SK-N-SH treated with all-trans-retinoic acid at 6 μM for 48 hours (cell line): ENCODE measurements around the gene NANP.

Experiments used
- ATAC-seq: fragments of 200-7000 bp; cut with Tn5 transposase; 3 replicates; pipeline ENCODE4 v1.9.1; 2020; ENCODE audit warnings: mild to moderate bottlenecking, moderate library complexity
- BACH2 ChIP-seq: fragments of 250-450 bp; sonication (Bioruptor Pico); IDR thresholded peaks from 2 replicates; pipeline ENCODE4 v1.9.0; 2021; ENCODE audit warnings: mild to moderate bottlenecking, borderline replicate concordance
- CSDC2 ChIP-seq: fragments of 250-450 bp; sonication (Bioruptor Pico); IDR thresholded peaks from 2 replicates; pipeline ENCODE4 v1.5.0; 2020; ENCODE audit warnings: mild to moderate bottlenecking, moderate library complexity
- ESRRG ChIP-seq: fragments of 250-450 bp; sonication (Bioruptor Pico); IDR thresholded peaks from 2 replicates; pipeline ENCODE4 v1.6.1; 2021; ENCODE audit warnings: mild to moderate bottlenecking
- GLIS3 ChIP-seq: fragments of 250-450 bp; sonication (Bioruptor Pico); IDR thresholded peaks from 2 replicates; pipeline ENCODE4 v1.5.0; 2020; ENCODE audit warnings: mild to moderate bottlenecking, moderate library complexity
- ISL1 ChIP-seq: fragments of 250-450 bp; sonication (Bioruptor Pico); IDR thresholded peaks from 2 replicates; pipeline ENCODE4 v2.1.2; 2022; ENCODE audit warnings: mild to moderate bottlenecking, moderate library complexity
- OSR1 ChIP-seq: fragments of 250-450 bp; sonication (Bioruptor Pico); IDR thresholded peaks from 2 replicates; pipeline ENCODE4 v1.8.0; 2022; ENCODE audit warnings: moderate library complexity, mild to moderate bottlenecking, inconsistent platforms
- PPARA ChIP-seq: fragments of 250-450 bp; sonication (Bioruptor Pico); IDR thresholded peaks from 2 replicates; pipeline ENCODE4 v1.5.0; 2020; ENCODE audit warnings: mild to moderate bottlenecking, borderline replicate concordance
- RARB ChIP-seq: fragments of 250-450 bp; sonication (Bioruptor Pico); IDR thresholded peaks from 2 replicates; pipeline ENCODE4 v1.8.0; 2021; ENCODE audit warnings: mild to moderate bottlenecking, moderate library complexity
- SNAI2 ChIP-seq: fragments of 250-450 bp; sonication (Bioruptor Pico); IDR thresholded peaks from 2 replicates; pipeline ENCODE4 v1.5.0; 2020; ENCODE audit warnings: mild to moderate bottlenecking, moderate library complexity
- TCF4 ChIP-seq: fragments of 250-450 bp; sonication (Bioruptor Pico); IDR thresholded peaks from 2 replicates; pipeline ENCODE4 v1.8.0; 2021; ENCODE audit warnings: mild to moderate bottlenecking, moderate library complexity, borderline replicate concordance
- TOX ChIP-seq: fragments of 250-450 bp; sonication (Bioruptor Pico); IDR thresholded peaks from 2 replicates; pipeline ENCODE4 v1.8.0; 2021; ENCODE audit warnings: mild to moderate bottlenecking, moderate library complexity, borderline replicate concordance
- ZC3H10 ChIP-seq: fragments of 250-450 bp; sonication (Bioruptor Pico); IDR thresholded peaks from 2 replicates; pipeline ENCODE4 v1.5.1; 2021; ENCODE audit warnings: mild to moderate bottlenecking, moderate library complexity
- ZFP3 ChIP-seq: fragments of 250-450 bp; sonication (Bioruptor Pico); IDR thresholded peaks from 2 replicates; pipeline ENCODE4 v1.5.0; 2020; ENCODE audit warnings: mild to moderate bottlenecking, moderate library complexity
- ZFP30 ChIP-seq: fragments of 450-650 bp; formaldehyde crosslinking; IDR thresholded peaks from 2 replicates; pipeline ENCODE4 v1.5.0; 2022; ENCODE audit warnings: mild to moderate bottlenecking, moderate library complexity
- ZNF565 ChIP-seq: fragments of 450-650 bp; formaldehyde crosslinking; conservative IDR thresholded peaks from 2 replicates; pipeline ENCODE4 v1.5.0; 2020; ENCODE audit warnings: low read depth, mild to moderate bottlenecking, moderate library complexity
- ZNF70 ChIP-seq: fragments of 450-650 bp; formaldehyde crosslinking; IDR thresholded peaks from 2 replicates; pipeline ENCODE4 v1.5.0; 2020; ENCODE audit warnings: mild to moderate bottlenecking, moderate library complexity
- ZNF8 ChIP-seq: fragments of 450-650 bp; formaldehyde crosslinking; IDR thresholded peaks from 2 replicates; pipeline ENCODE4 v1.5.0; 2020; ENCODE audit warnings: mild to moderate bottlenecking, moderate library complexity
- TF ChIP-seq, protein P1 (sequence below): fragments of 250-450 bp; sonication (Bioruptor Pico); IDR thresholded peaks from 2 replicates; pipeline ENCODE4 v1.5.1; 2020; ENCODE audit warnings: low read depth, mild to moderate bottlenecking, moderate library complexity
- TF ChIP-seq, protein P2 (sequence below): fragments of 250-450 bp; sonication (Bioruptor Pico); IDR thresholded peaks from 2 replicates; pipeline ENCODE4 v1.5.1; 2021; ENCODE audit warnings: mild to moderate bottlenecking, moderate library complexity
- TF ChIP-seq, protein P3 (sequence below): fragments of 250-450 bp; sonication (Bioruptor Pico); IDR thresholded peaks from 2 replicates; pipeline ENCODE4 v1.8.0; 2020; ENCODE audit warnings: mild to moderate bottlenecking, moderate library complexity, borderline replicate concordance
- TF ChIP-seq, protein P4 (sequence below): fragments of 250-450 bp; sonication (Bioruptor Pico); IDR thresholded peaks from 2 replicates; pipeline ENCODE4 v1.5.0; 2020; ENCODE audit warnings: mild to moderate bottlenecking, moderate library complexity
- TF ChIP-seq, protein P5 (sequence below): fragments of 250-450 bp; sonication (Bioruptor Pico); IDR thresholded peaks from 2 replicates; pipeline ENCODE4 v1.8.0; 2021; ENCODE audit warnings: low read depth, mild to moderate bottlenecking, moderate library complexity, borderline replicate concordance

Gene NANP

DNA sequence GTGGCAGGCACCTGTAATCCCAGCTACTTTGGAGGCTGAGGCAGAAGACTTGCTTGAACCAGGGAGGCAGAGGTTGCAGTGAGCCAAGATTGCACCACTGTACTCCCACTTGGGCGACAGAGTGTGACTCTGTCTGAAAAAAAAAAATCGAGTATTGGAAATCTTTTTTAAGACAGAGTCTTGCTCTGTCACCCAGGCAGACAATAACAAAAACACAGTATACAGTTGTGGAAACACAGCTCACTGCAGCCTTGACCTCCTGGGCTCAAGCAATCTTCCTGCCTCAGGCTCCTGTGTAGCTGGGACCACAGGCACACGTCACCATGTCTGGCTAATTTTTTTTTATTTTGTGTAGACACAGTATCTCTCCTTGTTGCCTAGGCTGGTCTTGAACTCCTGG, 15.0 kb downstream of the NANP start:
- no peak for TF ChIP-seq ZC3H10
- TF ChIP-seq, all 23 proteins: peak for 0
- ATAC-seq, result no peak

DNA sequence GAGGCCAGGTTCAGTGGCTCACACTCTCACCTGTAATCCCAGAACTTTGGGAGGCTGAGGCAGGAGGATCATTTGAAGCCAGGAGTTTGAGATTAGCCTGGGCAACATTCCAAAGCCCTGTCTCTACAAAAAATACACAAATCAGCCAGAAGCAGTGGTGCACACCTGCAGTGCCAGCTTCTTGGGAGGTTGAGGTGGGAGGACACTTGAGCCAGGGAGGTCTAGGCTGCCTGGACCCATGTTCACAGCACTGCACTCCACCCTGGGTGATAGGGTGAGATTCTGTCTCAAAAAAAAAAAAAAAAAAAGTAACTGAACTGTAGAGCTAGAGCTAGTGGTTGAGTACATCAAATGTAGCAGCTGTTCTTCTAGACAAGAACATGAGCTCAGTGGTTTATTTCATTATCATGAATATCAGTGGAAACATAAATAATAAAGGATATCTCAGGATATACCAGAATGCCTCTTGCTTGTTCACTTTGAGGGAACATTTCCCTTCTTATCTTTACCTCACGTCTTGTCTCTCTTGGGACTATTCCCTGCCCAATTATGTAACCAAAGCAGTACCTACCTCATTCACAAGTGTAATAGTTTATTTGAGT, 17.6 kb downstream of the NANP start:
- TF ChIP-seq, protein P1, sequence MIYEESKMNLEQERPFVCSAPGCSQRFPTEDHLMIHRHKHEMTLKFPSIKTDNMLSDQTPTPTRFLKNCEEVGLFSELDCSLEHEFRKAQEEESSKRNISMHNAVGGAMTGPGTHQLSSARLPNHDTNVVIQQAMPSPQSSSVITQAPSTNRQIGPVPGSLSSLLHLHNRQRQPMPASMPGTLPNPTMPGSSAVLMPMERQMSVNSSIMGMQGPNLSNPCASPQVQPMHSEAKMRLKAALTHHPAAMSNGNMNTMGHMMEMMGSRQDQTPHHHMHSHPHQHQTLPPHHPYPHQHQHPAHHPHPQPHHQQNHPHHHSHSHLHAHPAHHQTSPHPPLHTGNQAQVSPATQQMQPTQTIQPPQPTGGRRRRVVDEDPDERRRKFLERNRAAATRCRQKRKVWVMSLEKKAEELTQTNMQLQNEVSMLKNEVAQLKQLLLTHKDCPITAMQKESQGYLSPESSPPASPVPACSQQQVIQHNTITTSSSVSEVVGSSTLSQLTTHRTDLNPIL (CRISPR knock-in tag), result no peak
- TF ChIP-seq, protein P2, sequence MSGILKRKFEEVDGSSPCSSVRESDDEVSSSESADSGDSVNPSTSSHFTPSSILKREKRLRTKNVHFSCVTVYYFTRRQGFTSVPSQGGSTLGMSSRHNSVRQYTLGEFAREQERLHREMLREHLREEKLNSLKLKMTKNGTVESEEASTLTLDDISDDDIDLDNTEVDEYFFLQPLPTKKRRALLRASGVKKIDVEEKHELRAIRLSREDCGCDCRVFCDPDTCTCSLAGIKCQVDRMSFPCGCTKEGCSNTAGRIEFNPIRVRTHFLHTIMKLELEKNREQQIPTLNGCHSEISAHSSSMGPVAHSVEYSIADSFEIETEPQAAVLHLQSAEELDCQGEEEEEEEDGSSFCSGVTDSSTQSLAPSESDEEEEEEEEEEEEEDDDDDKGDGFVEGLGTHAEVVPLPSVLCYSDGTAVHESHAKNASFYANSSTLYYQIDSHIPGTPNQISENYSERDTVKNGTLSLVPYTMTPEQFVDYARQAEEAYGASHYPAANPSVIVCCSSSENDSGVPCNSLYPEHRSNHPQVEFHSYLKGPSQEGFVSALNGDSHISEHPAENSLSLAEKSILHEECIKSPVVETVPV (CRISPR knock-in tag), result no peak
- TF ChIP-seq PPARA, result no peak
- TF ChIP-seq, protein P3, sequence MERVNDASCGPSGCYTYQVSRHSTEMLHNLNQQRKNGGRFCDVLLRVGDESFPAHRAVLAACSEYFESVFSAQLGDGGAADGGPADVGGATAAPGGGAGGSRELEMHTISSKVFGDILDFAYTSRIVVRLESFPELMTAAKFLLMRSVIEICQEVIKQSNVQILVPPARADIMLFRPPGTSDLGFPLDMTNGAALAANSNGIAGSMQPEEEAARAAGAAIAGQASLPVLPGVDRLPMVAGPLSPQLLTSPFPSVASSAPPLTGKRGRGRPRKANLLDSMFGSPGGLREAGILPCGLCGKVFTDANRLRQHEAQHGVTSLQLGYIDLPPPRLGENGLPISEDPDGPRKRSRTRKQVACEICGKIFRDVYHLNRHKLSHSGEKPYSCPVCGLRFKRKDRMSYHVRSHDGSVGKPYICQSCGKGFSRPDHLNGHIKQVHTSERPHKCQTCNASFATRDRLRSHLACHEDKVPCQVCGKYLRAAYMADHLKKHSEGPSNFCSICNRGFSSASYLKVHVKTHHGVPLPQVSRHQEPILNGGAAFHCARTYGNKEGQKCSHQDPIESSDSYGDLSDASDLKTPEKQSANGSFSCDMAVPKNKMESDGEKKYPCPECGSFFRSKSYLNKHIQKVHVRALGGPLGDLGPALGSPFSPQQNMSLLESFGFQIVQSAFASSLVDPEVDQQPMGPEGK (CRISPR knock-in tag), result no peak
- no peak for TF ChIP-seq OSR1 (CRISPR knock-in tag)
- no peak for TF ChIP-seq BACH2
- TF ChIP-seq GLIS3, result no peak
- TF ChIP-seq ZFP3 (CRISPR knock-in tag), result no peak
- TF ChIP-seq ZNF8 (CRISPR knock-in tag), result no peak
- no peak for TF ChIP-seq CSDC2 (CRISPR knock-in tag)
- TF ChIP-seq ZFP30, result no peak
- no peak for TF ChIP-seq ZNF565 (CRISPR knock-in tag)
- TF ChIP-seq TOX, result no peak
- TF ChIP-seq, protein P4, sequence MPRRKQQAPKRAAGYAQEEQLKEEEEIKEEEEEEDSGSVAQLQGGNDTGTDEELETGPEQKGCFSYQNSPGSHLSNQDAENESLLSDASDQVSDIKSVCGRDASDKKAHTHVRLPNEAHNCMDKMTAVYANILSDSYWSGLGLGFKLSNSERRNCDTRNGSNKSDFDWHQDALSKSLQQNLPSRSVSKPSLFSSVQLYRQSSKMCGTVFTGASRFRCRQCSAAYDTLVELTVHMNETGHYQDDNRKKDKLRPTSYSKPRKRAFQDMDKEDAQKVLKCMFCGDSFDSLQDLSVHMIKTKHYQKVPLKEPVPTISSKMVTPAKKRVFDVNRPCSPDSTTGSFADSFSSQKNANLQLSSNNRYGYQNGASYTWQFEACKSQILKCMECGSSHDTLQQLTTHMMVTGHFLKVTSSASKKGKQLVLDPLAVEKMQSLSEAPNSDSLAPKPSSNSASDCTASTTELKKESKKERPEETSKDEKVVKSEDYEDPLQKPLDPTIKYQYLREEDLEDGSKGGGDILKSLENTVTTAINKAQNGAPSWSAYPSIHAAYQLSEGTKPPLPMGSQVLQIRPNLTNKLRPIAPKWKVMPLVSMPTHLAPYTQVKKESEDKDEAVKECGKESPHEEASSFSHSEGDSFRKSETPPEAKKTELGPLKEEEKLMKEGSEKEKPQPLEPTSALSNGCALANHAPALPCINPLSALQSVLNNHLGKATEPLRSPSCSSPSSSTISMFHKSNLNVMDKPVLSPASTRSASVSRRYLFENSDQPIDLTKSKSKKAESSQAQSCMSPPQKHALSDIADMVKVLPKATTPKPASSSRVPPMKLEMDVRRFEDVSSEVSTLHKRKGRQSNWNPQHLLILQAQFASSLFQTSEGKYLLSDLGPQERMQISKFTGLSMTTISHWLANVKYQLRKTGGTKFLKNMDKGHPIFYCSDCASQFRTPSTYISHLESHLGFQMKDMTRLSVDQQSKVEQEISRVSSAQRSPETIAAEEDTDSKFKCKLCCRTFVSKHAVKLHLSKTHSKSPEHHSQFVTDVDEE, result no peak
- no peak for TF ChIP-seq TCF4
- TF ChIP-seq ZC3H10, result no peak
- TF ChIP-seq, protein P5, sequence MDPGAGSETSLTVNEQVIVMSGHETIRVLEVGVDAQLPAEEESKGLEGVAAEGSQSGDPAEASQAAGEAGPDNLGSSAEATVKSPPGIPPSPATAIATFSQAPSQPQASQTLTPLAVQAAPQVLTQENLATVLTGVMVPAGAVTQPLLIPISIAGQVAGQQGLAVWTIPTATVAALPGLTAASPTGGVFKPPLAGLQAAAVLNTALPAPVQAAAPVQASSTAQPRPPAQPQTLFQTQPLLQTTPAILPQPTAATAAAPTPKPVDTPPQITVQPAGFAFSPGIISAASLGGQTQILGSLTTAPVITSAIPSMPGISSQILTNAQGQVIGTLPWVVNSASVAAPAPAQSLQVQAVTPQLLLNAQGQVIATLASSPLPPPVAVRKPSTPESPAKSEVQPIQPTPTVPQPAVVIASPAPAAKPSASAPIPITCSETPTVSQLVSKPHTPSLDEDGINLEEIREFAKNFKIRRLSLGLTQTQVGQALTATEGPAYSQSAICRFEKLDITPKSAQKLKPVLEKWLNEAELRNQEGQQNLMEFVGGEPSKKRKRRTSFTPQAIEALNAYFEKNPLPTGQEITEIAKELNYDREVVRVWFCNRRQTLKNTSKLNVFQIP (CRISPR knock-in tag), result no peak
- no peak for ATAC-seq

DNA sequence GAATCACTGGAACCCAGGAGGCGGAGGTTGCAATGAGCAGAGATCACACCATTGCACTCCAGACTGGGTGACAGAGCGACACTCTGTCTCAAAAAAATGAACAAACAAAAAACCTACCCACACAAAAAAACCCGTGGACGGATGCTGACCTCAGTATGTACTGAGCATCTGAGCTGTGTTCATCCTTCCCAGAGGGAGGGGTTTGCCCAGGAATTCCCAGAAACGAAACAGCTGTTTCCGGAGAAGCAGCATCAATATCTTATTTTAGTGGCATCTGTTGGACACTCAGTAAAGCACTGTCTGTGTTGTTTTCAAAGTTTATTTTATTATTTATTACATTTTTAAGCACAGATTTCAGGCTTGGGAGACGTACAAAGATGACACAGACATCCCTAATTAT, 18.7 kb downstream of the NANP start:
- ATAC-seq, result no peak
- TF ChIP-seq SNAI2 (CRISPR knock-in tag) (no peak), PPARA (no peak), CSDC2 (CRISPR knock-in tag) (no peak), TOX (no peak), GLIS3 (no peak), RARB (CRISPR knock-in tag) (no peak), TCF4 (no peak), OSR1 (CRISPR knock-in tag) (no peak), ZFP30 (no peak), ISL1 (CRISPR knock-in tag) (no peak), ZNF70 (CRISPR knock-in tag) (no peak), ZNF565 (CRISPR knock-in tag) (no peak), ESRRG (CRISPR knock-in tag) (no peak), BACH2 (no peak)
- TF ChIP-seq, protein P1 (CRISPR knock-in tag), result no peak
- TF ChIP-seq, protein P4, result no peak
- TF ChIP-seq, protein P3 (CRISPR knock-in tag), result no peak
